C1 segment of cervical spinal cord (tissue), 14 donors: ENCODE data around the gene AFF2.
"Not testable (repeated sequence)": the region's sequence is repeated elsewhere in the genome, so short reads cannot be mapped to it uniquely, and the experiment has no call there.

ENCODE experiments used
- DNase-seq, 14 donors: peaks; one replicate each; lab custom pipeline; 2025; lab: John Stamatoyannopoulos, UW

The AFF2 gene

GRCh38 chrX:148836741-148837140 is 336.3 kb downstream of the AFF2 start:
- no peak for DNase-seq

GRCh38 chrX:148850631-148851030 is 350.2 kb downstream of the AFF2 start:
- DNase-seq = no peak

- DNase-seq = no peak
Measured at GRCh38 chrX:148854306-148854705, 353.9 kb downstream of the AFF2 start.

DNA sequence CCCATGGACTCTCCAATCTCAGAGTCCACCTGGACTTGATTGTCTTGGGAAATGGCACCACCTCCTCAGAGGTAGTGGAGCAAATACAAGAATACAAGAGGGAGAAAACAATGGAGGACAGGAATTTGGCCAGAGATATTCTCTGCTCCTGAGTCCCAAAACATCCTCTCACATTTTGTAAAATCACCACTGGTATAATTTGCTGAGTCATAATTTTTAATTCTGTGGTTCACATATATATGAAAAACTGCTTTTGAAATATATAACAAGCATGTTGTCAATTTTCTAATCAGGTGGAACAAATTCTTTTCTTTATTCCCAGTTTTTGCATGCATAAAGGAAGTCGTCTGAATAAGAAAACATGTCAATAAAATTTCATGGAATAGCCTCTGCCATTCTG is 356.1 kb downstream of the AFF2 start:
- DNase-seq = no peak

DNA sequence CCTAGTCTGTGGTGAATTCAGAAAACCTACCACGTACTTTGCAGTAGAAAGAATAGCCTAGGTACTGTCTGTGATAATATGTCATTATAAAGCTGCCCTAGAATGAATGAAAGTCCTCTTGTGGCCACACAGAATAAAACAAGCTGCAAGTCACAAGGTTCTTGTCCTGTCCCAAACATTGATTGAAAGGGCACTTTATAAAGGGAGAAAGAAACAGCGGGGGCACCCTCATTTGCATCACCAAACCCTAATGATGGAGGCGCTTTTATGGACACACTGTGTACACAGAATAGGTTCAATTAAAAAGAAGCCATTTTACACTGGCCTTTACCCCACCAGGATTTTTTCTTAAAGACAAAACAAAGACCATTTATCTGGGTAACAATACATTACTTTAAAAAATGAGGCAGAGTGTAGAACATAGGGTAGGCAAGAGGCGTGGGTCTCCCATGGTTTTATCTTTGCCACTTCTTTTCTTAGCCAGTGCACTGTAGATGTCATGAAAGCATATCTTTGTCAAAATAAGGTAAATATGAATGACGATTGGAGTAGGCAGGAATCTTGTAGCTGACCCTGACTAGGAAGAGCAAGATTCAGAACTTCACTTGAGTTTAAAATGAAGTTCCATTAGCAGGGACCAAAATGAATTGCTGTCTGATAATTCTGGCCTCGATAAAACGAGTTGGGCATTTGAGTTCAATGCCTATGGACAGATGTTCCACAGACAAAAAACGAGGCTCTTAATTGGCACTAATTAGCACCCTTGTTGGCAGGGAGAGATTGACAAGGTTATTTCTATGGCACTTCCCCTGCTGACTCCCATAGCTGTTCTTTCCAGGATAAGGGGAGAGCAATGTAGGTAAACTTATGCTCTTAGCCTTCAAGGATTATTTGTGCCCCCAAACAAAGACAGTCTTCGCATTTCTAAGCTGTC is 365.1 kb downstream of the AFF2 start:
- no peak for DNase-seq

DNA sequence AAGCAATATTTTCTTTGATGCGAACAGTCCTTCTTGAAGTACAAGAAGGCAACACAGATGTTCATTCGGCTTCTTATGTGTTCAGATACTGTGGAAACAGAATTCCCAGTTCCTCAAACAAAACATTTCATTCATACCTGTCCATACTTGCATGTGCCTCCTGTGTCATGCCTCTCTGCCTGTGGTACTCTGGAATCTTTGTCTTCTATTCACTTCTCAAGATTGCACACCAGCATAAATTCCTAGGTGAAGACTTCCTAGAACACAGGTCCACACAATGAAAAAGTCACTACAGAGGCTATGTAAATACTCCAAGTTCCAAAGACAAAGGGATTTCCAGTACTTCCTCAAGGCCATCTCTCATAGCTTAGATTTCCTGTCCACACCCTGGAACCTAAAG is 367.2 kb downstream of the AFF2 start:
- no peak for DNase-seq

DNA sequence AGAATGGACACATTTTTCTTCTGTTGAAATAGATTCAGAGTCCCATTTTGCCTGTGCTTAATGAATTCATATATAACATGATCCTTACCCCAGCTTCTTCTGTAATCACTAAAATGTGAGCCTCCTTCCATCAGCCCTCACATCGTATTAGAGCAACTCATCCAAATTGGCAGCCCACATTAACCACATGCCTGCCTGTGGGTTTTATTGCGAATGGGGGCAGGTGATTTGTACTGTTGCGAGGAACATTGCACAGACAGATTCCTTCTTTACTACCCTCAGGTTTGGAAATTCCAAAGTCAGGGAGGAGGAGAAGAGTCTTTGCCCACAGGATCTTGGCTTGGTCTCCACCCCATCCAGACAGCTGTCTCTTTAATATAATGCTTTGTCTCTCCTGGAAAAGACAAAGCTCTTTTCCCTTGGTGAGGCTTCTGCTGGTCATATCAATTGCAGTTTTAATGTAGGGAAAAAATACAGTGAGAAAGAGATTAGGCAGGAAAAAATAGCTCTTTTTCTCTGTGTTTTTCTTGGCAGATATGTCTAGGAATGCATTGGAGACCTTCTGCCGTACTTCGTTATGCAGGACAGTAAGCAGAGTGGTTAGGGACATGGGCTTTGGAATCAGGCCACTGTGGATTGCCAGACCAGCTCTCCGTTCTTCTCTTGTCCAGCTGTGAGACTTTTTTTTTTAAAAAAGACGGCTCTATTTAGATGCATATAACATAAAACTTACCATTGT is 371.2 kb downstream of the AFF2 start:
- DNase-seq = no peak

DNA sequence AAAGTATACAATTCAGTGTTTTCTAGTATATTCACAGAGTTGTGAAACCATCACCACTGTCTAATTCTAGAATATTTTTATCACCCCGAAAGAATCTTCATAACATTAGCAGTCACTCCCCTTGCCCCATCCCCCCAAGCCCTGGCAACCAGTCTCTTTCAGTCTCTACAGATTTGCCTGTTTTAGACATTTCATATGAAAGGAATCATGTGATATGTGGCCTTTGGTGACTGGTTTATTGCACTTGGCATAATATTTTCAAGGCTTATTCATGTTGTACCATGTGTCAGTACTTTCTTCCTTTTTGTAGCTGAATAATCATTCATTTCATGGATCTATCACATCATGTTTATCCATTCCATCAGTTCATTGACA is 371.7 kb downstream of the AFF2 start:
- DNase-seq = no peak

DNA sequence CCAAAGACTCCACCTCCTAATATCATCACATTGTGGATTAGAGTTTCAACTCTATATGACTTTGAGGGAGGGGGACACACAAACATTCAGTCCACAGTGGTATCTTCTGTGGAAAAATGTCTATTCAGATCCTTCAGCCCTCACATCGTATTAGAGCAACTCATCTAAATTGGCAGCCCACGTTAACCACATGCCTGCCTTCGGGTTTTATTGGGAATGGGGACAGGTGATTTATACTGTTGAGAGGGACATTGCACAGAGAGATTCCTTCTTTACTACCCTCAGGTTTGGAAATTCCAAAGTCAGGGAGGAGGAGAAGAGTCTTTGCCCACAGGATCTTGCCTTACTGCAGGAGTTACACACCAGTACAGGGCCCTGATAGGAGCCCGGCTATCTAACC is 372.5 kb downstream of the AFF2 start:
- DNase-seq = no peak

GRCh38 chrX:148874636-148875246 is 374.3 kb downstream of the AFF2 start:
- DNase-seq = no peak

- DNase-seq = no peak
Measured at GRCh38 chrX:148878371-148878770, 378.0 kb downstream of the AFF2 start.

GRCh38 chrX:148885203-148885602 is 384.8 kb downstream of the AFF2 start:
- DNase-seq = no peak

GRCh38 chrX:148893395-148893794 is 393.0 kb downstream of the AFF2 start:
- DNase-seq = no peak

DNA sequence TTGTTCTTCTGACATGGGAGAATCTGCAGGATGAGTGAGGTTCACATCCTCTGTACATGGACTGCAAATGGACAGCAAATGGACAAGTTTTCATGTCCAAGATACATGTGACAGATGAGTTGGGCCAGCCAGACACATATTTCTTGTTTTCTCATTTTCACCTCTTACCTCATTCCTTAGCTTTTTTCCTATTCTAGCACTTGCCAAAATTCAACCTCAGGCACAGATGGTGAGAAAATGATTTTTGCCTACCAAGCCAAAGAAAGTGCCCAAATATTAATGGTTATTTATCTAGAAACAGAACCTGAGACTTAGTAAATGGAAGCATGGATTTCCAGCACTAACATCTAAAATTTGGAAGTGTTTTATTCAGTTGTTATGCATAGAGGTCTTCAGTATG is 402.2 kb downstream of the AFF2 start:
- DNase-seq = peak in 1 of 14 donors; percentile 42

DNA sequence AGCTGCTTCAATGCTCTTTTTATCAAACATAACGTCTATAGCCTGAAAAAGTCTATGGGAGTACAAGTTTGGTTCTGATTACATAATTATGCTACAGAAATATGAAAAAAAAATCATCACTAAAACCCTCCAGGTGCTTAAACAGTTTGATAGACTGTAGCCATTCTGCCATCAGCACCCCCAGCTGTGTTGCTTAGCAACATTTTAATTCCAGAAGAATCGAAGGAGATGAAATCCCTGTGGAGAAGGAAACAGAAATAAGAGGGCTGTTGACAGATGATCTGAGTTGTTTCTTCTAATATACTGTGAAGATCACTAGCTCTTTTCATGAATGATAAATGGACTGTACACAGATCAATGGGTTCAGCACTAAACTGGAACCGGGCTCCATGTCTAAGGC is 402.8 kb downstream of the AFF2 start:
- DNase-seq = no peak

- DNase-seq = no peak
Measured at GRCh38 chrX:148904421-148905111, 404.1 kb downstream of the AFF2 start.

DNA sequence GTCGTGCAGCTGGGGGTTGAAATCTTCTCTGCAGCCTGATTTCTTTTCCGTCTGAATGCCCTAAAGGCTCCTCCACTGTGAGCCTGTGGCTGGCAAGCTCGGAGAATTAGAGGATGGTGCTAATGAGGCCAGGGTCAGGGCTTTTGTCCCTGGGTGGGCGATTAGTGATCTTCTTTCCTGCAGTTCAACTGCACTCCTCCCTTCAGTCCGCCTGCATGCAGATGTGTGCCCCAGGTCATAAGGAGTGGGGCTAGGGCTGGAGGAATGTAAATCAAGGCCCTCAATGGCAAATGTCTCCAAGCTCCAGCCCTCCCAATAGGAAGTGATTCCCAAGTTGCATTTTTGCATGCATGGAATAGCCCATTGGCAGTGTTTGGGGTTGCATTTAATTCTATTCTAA is 405.0 kb downstream of the AFF2 start:
- DNase-seq = no peak

DNA sequence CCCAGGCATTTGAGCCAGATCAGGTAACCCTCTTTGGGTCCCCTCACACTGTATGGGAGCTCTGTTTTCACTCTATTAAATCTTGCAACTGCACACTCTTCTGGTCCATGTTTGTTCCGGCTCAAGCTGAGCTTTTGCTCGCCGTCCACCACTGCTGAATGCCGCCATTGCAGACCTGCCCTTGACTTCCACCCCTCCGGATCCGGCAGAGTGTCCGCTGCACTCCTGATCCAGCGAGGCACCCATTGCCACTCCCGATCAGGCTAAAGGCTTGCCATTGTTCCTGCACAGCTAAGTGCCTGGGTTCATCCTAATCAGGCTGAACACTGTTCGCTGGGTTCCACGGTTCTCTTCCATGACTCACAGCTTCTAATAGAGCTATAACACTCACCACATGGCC is 406.2 kb downstream of the AFF2 start:
- not testable (repeated sequence) for DNase-seq

GRCh38 chrX:148909758-148910157 is 409.3 kb downstream of the AFF2 start:
- DNase-seq = no peak

DNA sequence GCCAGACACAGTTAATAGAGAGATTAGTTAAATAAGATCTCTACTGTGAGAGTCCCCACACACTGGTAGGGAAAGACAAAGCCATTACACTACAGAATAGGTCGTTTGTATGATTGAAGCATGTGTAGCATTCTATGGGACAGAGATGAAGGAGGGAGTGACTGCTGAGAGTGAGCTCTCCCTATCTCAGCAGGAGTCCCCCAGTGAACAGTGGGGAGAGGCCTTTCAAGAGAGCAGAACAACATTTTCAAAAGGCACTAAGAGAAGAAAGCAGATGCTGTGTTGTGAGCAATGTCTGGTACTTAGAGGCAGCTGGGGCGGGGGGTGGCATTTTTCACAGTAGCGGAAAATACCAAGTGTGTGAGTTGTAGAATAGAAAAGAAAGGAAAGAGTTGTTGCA is 413.6 kb downstream of the AFF2 start:
- no peak for DNase-seq

- DNase-seq = no peak
Measured at GRCh38 chrX:148914783-148915182, 414.4 kb downstream of the AFF2 start.

GRCh38 chrX:148915474-148915873 is 415.1 kb downstream of the AFF2 start:
- DNase-seq = no peak
